HG03469 (cell line): Measurements from ENCODE around the gene KCNMA1.

Source experiments
- ATAC-seq: cut with Tn5 transposase; IDR thresholded peaks from one replicate; pipeline ENCODE4 v1.9.1; 2021; ENCODE audit warnings: mild to moderate bottlenecking, moderate library complexity, moderate number of reproducible peaks; ENCODE audit not compliant: unreplicated experiment

Gene KCNMA1

GRCh38 chr10:76944640-76945039 is 693.0 kb downstream of the KCNMA1 start:
- ATAC-seq, result no peak

DNA sequence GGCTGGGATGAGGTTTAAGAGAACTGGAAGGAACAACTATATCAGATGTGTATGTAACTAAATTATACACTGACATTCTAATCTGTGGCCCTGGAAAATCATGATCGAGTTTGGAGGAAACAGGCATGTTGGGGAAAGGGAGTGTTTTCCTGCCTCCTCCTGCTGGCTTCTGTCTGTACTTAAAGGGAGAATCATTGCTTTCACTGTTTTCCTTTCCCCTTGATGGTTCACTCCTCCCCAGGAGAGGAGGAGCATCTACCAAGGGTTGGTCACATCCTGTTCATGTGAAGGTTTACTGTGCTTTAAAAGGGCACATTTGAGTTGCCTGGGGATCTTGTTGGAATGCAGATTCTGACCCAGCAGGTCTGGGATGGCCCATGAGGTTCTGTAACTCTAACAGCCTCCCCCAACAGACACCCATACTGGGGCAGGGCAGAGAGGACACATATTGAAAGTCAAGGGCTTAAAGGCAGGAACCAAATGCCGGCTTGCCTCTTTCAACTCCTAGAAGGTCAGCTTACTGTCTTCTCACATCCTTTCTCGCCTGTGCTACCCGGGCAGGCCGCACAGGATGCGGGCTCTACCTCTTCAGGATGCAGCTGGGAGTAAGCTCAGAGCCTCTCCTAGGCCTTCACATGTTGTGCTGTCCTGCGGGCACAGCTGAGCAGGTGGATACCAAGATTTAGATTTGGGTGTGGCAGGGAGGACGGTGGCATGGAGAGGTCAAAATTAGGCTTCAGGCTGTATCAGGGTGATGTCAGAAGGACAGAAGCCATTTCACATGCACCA is 694.8 kb downstream of the KCNMA1 start:
- ATAC-seq, result no peak

DNA sequence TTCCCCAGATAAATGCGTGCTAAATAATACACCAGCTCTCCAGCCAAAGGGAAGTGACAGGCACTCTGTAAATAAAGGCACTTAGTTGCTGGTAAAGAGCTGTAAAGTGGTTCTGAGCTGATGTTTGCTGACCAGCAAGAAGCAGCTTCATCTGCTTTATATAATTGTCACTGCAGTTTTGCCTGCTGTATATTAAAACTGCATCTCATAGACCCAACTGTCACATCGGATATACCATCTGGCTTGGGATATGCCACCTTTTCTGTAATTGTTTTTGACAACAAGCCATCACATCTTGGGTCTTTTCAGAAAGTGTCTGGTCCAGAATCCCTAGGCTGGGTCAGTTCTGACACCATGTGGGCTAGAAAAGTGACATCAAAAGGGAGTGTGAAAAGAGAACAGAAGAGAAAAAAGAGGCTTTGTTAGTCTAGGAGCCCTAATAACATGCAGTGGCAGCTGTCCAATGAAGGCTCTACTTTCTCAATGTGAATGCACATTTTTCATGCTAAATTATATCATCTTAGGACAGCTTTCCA is 697.6 kb downstream of the KCNMA1 start:
- no peak for ATAC-seq

- ATAC-seq, result no peak
Measured at GRCh38 chr10:76937181-76937600, 700.4 kb downstream of the KCNMA1 start.

DNA sequence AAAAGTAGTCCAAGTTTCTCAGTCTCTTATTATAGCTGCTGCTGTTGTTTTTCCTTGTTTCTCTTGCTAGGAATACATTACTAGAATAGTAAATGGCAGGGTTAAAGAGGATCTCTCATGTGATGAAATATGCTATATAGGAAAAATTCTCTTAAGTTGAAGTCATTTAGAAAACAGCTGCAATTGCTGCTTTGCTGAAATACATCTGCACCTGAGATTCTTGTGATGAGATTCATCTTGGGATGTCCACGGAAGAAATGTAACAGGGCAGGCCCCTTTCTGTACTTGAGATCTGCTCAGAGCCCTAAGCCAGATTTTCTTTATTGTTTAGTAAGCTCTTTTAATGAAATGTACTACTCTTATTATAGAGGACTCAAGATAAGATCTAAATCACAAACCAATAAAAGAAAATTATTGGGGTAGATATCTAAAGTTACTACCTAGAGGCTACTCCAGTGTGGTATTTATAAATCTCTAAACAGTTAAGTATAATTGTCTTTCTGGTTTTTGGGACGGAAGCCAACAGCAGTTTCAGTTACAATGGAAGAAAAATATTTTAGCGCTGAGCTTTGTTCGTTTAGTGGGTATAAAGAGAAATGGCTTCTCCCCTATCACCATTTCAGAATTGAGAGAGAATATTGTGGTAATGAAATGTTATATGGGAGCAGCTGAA is 701.5 kb downstream of the KCNMA1 start:
- no peak for ATAC-seq

GRCh38 chr10:76928565-76928964 is 709.0 kb downstream of the KCNMA1 start:
- no peak for ATAC-seq

DNA sequence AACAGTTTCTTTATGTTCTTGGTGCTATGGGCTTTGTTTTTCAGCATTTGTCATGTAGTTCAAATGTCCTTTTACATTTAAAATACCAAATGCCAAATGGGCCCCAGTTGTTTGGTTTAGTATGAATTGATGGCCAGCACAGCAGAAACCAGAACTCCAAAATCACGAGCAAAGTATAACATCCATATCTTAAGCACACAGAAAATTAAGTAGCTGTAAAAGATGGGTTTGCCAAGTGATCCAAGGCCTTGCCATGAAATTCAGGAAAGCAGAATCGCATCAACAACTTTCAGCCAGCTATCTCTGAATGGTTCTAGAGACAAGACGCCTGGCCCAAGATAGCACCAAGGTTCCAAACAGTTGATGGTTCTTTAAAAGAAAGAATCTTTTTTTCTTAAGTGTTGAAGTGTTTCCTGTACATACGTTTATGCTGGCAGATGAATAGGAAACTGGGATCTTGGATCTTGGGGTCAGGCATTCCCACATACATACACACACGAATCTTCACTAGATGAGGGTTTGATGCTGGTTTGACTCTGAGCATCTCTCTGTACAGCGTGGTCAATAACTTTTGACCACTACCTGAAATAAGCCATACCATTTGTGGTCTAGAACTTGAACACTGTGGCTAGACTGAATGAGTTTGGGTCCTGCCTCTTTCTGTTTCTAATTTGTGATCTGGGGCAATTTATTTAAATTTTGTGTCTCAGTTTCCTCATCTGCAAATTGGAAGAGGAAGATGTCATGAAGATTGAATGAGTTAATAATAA is 711.8 kb downstream of the KCNMA1 start:
- no peak for ATAC-seq

DNA sequence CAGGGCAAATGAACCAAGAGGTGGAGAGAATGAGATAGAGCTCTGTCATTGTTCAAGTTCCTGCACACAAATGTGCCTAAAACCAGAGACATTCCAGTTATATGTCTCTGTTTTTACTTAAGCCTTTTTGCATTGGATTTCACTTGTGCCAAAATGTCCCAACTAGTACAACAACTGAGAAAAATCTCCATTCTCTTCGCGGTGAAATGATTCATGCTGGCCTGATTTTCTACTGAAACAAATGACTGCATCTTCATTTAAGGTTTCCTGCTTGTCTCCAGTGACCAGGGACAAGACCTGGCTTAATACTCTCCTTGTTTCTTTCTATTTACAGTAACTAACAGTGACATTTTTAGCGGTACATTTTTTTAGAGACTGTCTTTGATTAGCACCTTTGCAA is 714.9 kb downstream of the KCNMA1 start:
- no peak for ATAC-seq

DNA sequence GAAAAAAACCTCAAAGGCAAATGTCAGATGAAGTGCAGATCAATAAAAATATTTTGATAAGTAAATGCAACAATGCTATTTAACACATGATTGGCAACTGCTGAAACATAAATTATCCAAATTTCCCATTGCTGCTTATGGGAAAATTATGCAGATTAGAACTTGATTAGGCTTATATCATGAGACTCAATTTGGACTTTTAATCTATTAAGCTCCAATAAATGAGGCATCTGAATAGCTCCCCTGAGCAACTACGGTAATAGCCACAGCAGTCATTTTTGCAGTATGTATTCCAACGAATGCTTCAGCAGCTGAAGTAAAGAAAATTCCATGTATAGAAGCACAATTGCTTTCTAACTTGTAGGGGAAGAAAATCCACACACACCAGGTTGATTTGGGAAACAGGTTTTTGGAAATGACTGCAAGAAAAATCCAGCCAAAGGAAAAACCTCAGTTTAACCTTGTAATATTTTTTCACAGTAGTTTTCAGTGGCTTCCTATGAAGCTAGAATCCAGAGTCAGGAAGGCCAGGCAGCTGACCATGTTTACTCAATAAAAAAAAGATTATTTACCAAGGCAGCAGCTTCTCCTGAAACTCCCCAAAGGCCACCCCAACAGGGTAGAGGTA is 716.1 kb downstream of the KCNMA1 start:
- ATAC-seq, result no peak

GRCh38 chr10:76920581-76920980 is 717.0 kb downstream of the KCNMA1 start:
- ATAC-seq, result no peak

- no peak for ATAC-seq
Measured at GRCh38 chr10:76918106-76918505, 719.5 kb downstream of the KCNMA1 start.

DNA sequence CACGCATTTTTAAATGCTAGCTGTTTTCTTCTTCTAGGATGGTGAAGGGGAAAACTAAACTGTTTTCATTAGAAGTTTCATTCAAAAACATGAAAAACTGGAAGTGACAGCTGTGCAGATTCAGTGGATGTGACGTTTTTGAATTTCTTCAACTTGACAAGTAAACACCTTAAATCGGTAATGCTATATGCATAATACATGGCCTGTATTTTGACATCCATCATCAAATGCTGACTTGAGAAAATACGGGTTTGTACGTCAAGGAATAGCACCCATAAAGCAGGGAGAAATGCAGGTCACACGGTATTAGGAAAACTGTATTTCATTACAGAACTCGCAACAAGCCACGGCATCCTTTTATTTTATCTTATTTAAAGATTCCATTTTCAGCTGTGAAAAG is 720.5 kb downstream of the KCNMA1 start:
- ATAC-seq, result no peak

DNA sequence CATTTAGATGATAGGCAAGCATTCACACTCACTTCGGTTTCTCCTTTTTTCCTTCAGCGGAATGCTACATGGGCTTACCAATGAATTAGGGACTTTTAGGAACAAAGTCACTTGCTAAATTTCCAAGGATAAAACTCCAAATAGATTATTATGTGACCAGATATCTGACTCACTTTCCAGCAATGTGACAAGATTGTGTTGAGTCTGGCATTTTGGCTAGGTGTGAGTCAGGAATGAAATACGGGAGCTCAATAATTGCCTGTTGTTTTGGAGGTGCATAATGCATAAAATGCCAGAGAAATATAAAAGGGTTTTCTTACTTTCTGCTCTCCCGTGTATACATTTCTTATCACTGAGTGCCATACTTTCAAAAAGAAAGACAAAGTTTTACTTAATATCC is 721.1 kb downstream of the KCNMA1 start:
- no peak for ATAC-seq

DNA sequence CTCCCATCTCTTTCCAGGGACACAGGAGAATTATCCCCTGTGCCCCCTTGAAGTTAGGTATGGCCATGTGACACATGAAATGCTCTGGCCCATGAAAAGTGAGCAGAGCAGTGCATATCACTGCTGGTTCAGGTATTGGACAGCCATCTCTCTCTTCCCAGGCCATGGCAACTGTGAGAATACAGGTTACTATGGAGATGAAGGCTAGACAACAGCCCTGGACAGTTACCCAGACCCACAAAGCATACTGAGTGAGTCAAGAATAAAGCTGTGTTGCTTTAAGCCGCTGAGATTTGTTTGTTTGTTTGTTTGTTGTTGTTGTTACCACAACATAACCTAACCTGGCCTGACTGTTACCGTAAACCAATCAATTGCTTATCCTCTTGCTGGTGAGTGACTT is 722.3 kb downstream of the KCNMA1 start:
- ATAC-seq, result no peak

DNA sequence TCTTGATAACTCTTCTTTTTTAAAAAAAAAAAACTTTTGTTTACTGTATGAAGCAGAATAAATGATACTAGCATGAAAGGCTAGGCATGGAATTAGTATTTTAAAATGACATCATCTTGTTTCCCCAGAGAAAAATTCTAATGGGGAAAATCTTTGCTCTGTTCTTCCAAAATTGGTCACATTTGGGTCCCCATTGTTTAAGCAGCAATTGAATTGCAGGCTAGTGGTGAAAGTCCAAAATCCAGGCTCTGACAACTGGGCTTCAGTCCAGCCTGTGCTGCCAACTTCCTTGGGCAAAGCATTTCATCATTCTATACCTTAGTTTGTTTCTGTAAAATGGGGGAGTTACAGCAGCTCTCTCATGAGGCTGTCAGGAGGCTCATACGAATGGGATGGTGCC is 726.4 kb downstream of the KCNMA1 start:
- no peak for ATAC-seq

GRCh38 chr10:76910184-76910962 is 727.2 kb downstream of the KCNMA1 start:
- no peak for ATAC-seq

DNA sequence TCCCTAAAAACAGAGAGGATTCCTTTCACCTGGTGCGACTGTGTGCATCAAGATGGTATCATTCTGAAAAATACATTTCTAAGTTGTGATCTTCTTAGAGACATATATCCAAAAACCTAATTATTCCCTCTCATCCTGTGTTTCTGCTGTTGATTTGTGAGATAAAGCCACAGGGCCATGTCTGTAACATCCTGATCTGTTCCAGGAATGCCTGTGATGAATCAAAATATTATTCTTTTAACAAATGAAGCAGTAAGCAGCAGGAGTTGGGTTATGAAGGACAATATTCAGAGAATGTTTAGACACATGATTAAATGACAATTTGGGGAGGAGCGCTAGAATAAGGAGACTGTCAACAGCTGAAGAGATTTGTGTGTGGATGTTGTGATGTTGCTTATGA is 731.4 kb downstream of the KCNMA1 start:
- no peak for ATAC-seq

DNA sequence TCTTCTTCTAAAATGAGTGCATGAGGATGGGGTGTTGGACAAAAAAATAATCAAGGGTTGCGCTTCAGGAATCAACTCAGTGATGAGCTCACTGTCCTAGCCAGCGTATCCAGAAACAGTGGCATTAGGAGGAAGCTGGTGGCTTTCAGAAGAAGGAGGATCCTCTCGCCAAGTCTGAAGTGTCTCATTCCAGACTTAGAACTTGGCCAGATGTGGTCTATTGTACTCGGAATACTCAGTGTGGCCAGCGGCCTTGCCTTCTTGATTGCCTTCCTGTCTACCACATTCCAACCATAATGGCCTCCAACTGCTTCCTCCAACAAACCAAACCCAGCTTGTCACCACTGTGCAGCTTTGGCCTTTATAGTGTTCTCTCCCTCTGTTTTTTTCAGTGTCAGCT is 732.4 kb downstream of the KCNMA1 start:
- no peak for ATAC-seq

DNA sequence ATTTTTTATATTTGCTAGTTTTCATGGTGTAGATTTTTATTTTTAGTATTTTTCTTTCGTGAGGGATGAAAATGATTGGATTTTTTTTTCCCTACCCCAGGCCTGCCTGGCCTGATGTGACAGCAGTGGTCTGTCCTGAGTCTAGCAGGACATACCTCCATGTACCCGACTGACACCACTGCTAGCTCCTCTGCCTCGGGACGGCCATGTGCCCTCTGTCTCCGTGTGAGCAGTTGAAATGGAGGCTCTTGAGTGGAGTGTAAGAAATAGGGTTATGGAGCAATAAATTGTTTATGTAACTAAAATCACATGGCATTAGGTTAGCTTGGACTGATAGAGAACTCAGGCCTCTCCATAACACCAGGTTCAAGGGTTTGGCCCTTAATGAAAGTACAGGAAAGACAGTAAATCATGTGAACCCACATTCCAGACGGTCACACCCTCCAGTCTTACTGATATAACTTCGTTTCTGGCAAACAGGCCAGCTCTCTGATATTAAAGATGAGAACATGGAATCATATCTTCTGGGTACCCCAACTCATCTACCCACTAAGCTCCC is 734.1 kb downstream of the KCNMA1 start:
- ATAC-seq, result no peak

GRCh38 chr10:76902949-76903348 is 734.7 kb downstream of the KCNMA1 start:
- no peak for ATAC-seq
